NCI-H82 (cell line): ENCODE data around the gene NSUN7.
"Not testable (repeated sequence)": the region's sequence is repeated elsewhere in the genome, so short reads cannot be mapped to it uniquely, and the experiment has no call there.

Source experiments
- DNase-seq: peaks from one replicate; lab custom pipeline; 2025; lab: John Stamatoyannopoulos, UW

NSUN7 gene

DNA sequence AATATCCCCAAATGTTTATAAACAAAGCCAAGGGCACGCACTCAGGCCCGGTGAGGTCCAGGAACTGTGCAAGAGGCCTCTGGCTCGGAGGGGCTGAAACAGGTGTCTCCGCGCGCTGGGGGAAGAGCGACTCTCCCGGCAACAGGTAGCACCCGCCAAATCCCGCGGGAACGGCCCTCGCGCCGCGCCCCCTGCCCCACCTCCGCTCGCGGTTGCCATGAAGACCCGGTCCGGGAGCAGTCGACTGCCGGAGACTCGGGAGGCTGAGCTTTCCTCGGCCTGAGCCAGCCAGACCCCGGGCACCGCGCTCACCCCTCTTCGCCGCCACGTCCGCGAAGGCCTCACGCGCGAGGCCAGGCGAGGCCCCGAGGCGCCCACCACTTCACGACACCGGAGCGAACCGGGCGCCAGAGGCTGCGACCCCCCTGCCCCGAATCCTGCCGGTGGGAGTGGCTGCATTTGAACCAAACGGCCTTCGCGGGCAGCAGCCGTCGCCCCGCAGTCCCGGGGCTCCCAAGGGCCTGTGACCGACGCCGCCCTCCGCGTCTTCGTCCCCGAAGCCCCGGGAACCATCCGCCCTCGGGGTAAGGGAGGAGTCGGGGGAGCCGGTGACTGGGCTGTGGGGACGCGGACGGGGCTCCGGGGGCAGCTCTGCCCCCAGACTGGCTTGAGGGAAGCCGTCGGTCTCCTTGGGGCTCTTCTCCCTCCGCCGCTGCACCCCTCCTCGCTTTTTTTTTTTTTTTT lies at the start of gene NSUN7:
Gene NSUN7 (plus strand): TSS at position 239 of the 744 bp plus-strand sequence. CDS start 739 bp downstream, outside the sequence.
- peak; percentile 78 for DNase-seq

DNA sequence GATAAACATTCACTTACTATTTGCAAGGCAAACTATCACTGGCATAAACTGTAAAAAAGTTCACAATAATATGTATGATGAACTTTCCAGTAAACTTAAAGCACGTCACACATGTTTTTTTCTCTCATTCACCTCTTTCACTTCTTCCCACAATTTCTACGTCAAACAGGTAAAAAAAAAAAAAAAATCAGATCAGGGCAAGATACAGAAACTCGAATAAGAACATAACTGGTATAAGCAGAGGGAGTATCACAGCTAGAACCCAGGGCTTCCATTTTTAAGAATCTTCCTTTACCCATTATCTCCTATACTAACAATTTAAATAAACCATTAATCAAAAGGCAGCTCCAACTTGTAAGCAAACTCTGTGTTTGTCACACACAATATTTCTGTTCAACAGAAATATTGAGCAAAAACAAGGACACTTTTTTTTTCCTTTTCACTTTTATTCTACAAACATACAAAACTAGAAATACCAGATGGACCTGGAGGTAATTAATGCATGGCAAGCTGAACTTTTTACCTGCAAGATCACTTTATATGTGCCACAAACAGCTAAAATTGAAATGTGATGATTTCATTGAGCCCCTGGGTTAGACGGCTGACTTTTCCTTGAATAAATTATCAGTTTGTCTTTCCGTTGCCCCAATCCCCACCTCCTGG lies 47.5 kb upstream of the NSUN7 start:
- no peak for DNase-seq

- DNase-seq = no peak
Observed at GRCh38 chr4:40702800-40703151, 47.0 kb upstream of the NSUN7 start.

DNA sequence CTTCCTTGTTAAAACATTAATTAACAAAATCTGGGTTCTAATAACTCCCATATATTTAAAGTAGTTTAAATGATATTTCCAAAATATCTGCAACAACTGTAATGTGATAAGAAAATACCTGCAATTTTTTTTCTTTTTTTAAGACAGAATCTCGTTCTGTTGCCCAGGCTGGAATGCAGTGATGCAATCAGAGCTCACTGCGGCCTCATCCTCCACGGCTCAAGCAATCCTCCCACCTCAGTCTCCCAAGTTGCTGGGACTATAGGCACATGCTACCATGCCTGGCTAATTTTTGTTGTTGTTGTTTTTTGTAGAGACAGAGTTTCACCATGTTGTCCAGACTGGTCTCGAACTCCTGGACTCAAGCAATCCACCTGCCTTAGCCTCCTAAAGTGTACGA lies 45.7 kb upstream of the NSUN7 start:
- DNase-seq = no peak

DNA sequence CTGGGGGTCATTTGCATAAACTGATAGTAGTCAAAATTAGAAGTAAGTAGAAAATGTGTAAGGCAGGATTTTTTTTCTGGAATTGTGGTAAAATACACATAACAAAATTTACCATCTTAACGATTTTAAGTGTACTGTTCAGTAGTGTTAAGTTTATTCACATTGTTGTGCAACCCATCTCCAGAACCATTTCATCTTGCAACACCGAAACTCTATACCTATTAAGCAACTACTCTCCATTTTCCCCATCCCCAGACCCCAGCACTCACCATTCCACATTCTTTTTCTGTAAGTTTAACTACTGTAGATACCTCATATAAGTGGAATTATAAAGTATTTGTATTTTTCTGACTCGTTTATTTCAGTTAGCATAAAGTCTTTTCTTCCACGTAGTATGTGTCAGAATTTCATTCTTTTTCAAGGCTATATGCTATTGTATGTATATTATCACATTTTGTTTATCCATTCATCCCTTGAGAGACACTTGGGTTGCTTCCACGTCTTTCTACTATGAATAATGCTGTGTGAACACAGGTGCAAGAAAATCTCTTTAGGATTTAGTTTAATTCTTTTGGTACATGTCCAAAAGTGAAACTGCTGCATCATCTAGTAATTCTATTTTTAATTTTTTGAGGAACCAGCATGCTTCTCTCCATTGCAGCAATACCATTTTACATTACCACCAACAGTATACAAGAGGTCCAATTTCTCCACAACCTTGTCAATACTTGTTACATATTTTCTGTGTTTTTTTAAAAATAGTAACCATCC lies 39.1 kb upstream of the NSUN7 start:
- no peak for DNase-seq

- not testable (repeated sequence) for DNase-seq
Observed at GRCh38 chr4:40713001-40713400, 36.8 kb upstream of the NSUN7 start.

DNA sequence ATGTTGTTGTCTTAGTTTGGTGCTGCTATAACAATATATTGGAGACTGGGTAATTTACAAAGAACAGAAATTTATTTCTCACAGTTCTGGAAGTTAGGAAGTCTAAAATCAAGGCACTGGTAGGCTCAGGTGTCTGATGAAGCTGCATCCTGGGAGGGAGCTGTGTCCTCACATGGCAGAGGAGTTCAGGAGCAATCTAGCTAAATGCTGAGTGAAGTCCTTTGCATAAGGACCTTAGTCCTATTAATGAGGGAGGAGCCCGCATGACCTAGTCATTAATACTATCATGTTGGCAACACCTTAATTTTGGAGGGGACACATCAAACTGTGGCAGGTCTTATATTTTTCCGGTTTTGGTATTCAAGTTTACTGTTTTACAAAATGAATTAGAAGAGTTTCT lies 36.0 kb upstream of the NSUN7 start:
- peak; percentile 74 for DNase-seq

DNA sequence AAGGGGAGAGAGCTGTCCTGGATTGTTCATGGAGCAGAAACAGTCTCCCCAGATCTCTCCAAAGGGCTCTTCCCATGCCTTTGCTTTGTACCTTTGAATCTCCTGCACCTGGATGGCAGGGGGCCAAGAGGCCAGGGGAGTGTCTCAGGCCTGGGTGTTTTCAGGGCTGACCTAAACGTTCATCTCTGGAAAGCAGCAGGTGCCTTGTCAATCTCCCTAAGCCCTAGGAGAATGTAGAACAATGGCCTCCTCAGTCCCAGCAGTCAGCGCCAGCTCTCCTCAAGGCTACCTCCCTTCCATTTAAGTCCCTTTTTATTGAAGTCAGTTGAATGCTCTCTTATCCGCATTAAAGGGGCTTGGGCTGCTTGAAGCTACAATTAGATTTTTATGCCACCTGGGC lies 31.2 kb upstream of the NSUN7 start:
- peak; percentile 78 for DNase-seq

GRCh38 chr4:40719008-40719623 lies 30.6 kb upstream of the NSUN7 start:
- peak; percentile 77 for DNase-seq

GRCh38 chr4:40720351-40720750 lies 29.4 kb upstream of the NSUN7 start:
- DNase-seq = no peak

GRCh38 chr4:40720916-40721315 lies 28.8 kb upstream of the NSUN7 start:
- peak; percentile 39 for DNase-seq

DNA sequence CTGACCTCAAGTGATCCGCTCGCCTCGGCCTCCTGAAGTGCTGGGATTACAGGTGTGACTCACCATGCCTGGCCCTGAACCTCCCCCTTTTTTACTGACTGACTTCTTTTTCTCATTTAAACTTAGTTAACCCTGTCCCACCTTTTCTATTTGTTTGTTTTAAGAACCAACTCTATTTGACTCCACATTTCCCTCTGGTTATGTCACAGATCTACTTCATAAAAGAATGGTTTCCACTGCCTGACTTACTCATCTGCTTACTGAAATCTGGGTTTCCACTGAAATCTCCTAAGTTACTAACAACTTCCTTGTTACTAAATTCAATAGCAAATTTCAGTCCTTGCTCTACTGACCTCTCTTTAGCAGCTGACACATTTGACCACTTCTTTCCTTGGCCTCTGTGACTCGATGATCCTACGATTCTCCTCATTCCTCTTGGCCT lies 28.0 kb upstream of the NSUN7 start:
- no peak for DNase-seq

GRCh38 chr4:40722576-40723161 lies 27.1 kb upstream of the NSUN7 start:
- no peak for DNase-seq

GRCh38 chr4:40723728-40724127 lies 26.0 kb upstream of the NSUN7 start:
- DNase-seq = no peak

- DNase-seq = no peak
Observed at GRCh38 chr4:40728333-40728732, 21.4 kb upstream of the NSUN7 start.

- no peak for DNase-seq
Observed at GRCh38 chr4:40729555-40729954, 20.2 kb upstream of the NSUN7 start.

- no peak for DNase-seq
Observed at GRCh38 chr4:40730091-40730679, 19.6 kb upstream of the NSUN7 start.

DNA sequence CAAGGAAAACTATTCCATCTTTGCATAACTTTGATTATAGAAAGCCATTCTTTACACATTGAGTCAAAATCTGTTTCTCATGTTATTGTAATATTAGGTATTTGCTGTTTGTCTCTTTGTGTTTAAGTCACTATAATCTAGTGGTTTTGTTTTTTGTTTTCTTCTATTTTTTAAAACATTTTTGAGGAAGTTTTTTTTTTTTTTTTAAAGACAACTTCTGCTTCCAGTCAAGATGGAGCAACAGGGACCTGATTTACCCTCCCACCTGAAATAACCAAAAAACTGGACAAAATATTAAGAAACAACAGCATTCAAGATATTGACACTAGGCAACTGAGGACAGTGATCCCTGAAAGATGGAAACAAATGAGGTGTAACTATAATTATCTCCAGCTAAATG lies 18.4 kb upstream of the NSUN7 start:
- no peak for DNase-seq

GRCh38 chr4:40731792-40732245 lies 17.9 kb upstream of the NSUN7 start:
- DNase-seq = peak; percentile 94

DNA sequence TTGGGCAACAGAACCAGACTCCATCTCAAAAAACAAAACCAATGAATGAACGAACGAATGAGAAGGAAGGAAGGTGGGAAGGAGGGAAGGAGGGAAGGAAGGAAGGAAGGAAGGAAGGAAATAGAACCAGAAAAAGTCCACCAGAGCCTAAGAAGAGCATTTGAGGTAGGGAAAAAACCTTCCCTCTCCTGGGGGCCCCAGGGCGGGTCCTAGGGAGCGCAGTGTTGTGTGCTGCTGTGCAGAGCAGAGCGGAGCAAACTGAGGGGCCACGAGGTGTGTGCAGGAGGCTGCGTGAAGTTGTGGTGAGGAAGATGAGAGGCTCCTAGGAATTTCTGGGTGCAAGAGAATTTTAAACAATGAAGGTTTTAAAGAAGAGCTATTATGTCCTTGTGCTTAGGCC lies 16.0 kb upstream of the NSUN7 start:
- no peak for DNase-seq

DNA sequence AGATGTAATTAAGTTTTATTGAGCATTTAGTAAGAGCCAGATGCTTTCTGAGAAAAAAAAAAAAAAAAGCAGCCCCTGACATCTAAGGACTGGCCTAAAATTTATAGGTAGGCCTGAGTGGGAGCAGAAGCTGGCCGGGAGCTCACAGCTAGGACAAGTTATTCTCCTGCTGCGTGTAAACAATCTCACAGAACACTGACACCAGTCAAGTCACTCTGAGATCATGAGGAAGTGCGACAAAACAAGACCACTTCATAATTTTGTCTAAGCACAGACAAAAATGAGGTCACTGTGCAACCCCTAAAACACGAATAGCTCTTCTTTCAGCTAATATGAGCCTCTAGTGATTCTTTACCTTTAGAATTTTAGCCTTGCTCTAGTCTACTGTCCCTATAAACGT lies 15.3 kb upstream of the NSUN7 start:
- DNase-seq = no peak

GRCh38 chr4:40736910-40737309 lies 12.8 kb upstream of the NSUN7 start:
- DNase-seq = peak; percentile 48
